K562 (cell line): ENCODE measurements around the gene WWTR1. TPM values are rescaled to one million over a fixed set of nuclear protein-coding genes. Genes with fewer than 3 reads are reported as not detected.

Source experiments
- ATAC-seq: fragments of 200-7000 bp; cut with Tn5 transposase; 3 replicates; pipeline ENCODE4 v1.9.1; 2020; ENCODE audit warnings: moderate library complexity
- BruUV-seq: library from RNA; stranded (reverse); fragments of 400-500 nt; replicated peaks from 2 replicates; lab custom pipeline; 2021; lab: Mats Ljungman, UMichigan
- CTCF ChIA-PET: fragments of 300-600 bp; formaldehyde crosslinking; extraction: SDS; loops from one replicate; lab custom pipeline; 2021; ENCODE audit warnings: low intra/inter-chr PET ratio; lab: Yijun Ruan, JAX
- POLR2A ChIA-PET: fragments of 300-600, 350-650 bp; sonication (Branson Sonifier 250); formaldehyde crosslinking; extraction: SDS; loops from one replicate; lab custom pipeline; 2021; ENCODE audit warnings: antibody characterized with exemption, inconsistent platforms; lab: Yijun Ruan, JAX
- DNase-seq, 4 experiments: peaks; one replicate each; pipeline versions ENCODE4 v3.0.0 to v3.0.0-alpha.2; 2011 to 2018; ENCODE audit warnings: low spot score in 3 of 4, mixed read lengths in 3 of 4; ENCODE audit errors: extremely low read depth in 1 of 4
- FAIRE-seq: peaks from 2 replicates; lab custom pipeline; 2011; peaks lifted over from hg19 to GRCh38; lab: Jason Lieb, UNC
- H2AFZ ChIP-seq: 2 replicates; pipeline ENCODE4 v1.6.0; 2011; ENCODE audit warnings: low read depth, low read length, control low read depth, inconsistent platforms
- H3K27ac ChIP-seq: fragments of 200-600 bp; 3 replicates; pipeline ENCODE4 v1.8.0; 2011; ENCODE audit warnings: low read depth, mild to moderate bottlenecking, control low read depth, inconsistent platforms, low read length, moderate library complexity, mixed read lengths; ENCODE audit errors: extremely low read depth
- H3K27me3 ChIP-seq, 2 experiments: fragments of 300-600 bp in 1 of 2; 2 replicates in 1 of 2; 3 replicates in 1 of 2; pipeline versions ENCODE4 v1.6.0 to v1.8.0; 2011; ENCODE audit warnings: inconsistent platforms in 2 of 2, low read length in 2 of 2, mild to moderate bottlenecking in 1 of 2, mixed read lengths in 1 of 2, moderate library complexity in 1 of 2; ENCODE audit not compliant: control insufficient read depth in 2 of 2, insufficient read depth in 2 of 2
- H3K36me3 ChIP-seq: fragments of 300-600 bp; 3 replicates; pipeline ENCODE4 v1.8.0; 2011; ENCODE audit warnings: mild to moderate bottlenecking, low read length, inconsistent platforms; ENCODE audit not compliant: control insufficient read depth, insufficient read depth
- H3K4me1 ChIP-seq, 2 experiments: fragments of 200-600 bp in 1 of 2; replicated peaks in 1 of 2; 2 replicates in 1 of 2; 3 replicates in 1 of 2; pipeline versions ENCODE4 v1.5.1 to v1.8.0; 2011; ENCODE audit warnings: inconsistent platforms in 2 of 2, low read length in 2 of 2, mild to moderate bottlenecking in 1 of 2, mixed read lengths in 1 of 2, moderate library complexity in 1 of 2; ENCODE audit not compliant: control insufficient read depth in 2 of 2, insufficient read depth in 2 of 2
- H3K4me2 ChIP-seq: 2 replicates; pipeline ENCODE4 v1.6.1; 2011; ENCODE audit warnings: low read length, control low read depth, inconsistent platforms, mixed read lengths; ENCODE audit not compliant: insufficient read depth
- H3K4me3 ChIP-seq: fragments of 200-600 bp; sonication (generic), shearing (Covaris generic); 2 replicates; pipeline ENCODE4 v1.5.1; 2016; ENCODE audit warnings: control low read depth, inconsistent platforms
- H3K79me2 ChIP-seq: fragments of 200-600 bp; 3 replicates; pipeline ENCODE4 v1.8.0; 2011; ENCODE audit warnings: low read length, inconsistent platforms; ENCODE audit not compliant: control insufficient read depth, insufficient read depth
- H3K9ac ChIP-seq, 2 experiments: 2 replicates each; pipeline versions ENCODE4 v1.6.0 to v1.6.1; 2011; ENCODE audit warnings: low read depth in 2 of 2, low read length in 2 of 2, control low read depth in 1 of 2, inconsistent platforms in 1 of 2, mild to moderate bottlenecking in 1 of 2, mixed read lengths in 1 of 2; ENCODE audit not compliant: insufficient read depth in 1 of 2
- H3K9me1 ChIP-seq: one replicate; pipeline ENCODE4 v1.6.0; 2011; ENCODE audit warnings: inconsistent platforms, mild to moderate bottlenecking, low read length, moderate library complexity; ENCODE audit not compliant: control insufficient read depth, insufficient read depth
- H3K9me3 ChIP-seq: replicated peaks from 2 replicates; pipeline ENCODE4 v1.5.1; 2011; ENCODE audit warnings: low read depth, low read length, inconsistent platforms; ENCODE audit not compliant: control insufficient read depth, insufficient read depth
- H4K20me1 ChIP-seq: replicated peaks from 2 replicates; pipeline ENCODE4 v1.6.1; 2011; ENCODE audit warnings: low read length, inconsistent platforms, mixed read lengths; ENCODE audit not compliant: control insufficient read depth, insufficient read depth
- CCNT2 ChIP-seq: IDR thresholded peaks from 2 replicates; pipeline ENCODE4 v1.6.1; 2011; ENCODE audit warnings: borderline replicate concordance, low read depth, mild to moderate bottlenecking, moderate library complexity, mixed read lengths, low read length; ENCODE audit not compliant: insufficient read length; ENCODE audit errors: extremely low read depth
- MYNN ChIP-seq, 2 experiments: sonication (generic); formaldehyde crosslinking in 1 of 2; IDR thresholded peaks; 2 replicates each; pipeline versions ENCODE4 v1.5.0 to v1.6.1; 2016 to 2020; ENCODE audit warnings: antibody characterized with exemption in 1 of 2, missing genetic modification reagents in 1 of 2
- NCOA2 ChIP-seq, 2 experiments: fragments of 450-650 bp; IDR thresholded peaks; 2 replicates each; pipeline ENCODE4 v1.6.1; 2018; ENCODE audit warnings: mild to moderate bottlenecking in 2 of 2, moderate library complexity in 1 of 2; ENCODE audit not compliant: partially characterized antibody in 2 of 2
- SAFB ChIP-seq: fragments of 200-400 bp; formaldehyde crosslinking; IDR thresholded peaks from 2 replicates; pipeline ENCODE4 v1.6.1; 2017; ENCODE audit warnings: low read depth, low read length, borderline replicate concordance
- WGBS: fragments of 100-300 bp; shearing (Covaris generic); methylation state at CpG from one replicate; pipeline ENCODE4 v1.1.6; 2016; ENCODE audit warnings: low coverage, mixed read lengths; ENCODE audit not compliant: insufficient coverage; ENCODE audit errors: missing lambda C conversion rate; 5-methylcytosine and 5-hydroxymethylcytosine counted together
- in situ Hi-C: fragments of 300-500 bp; cut with MboI; formaldehyde crosslinking; loops from 4 replicates; pipeline ENCODE4 v1.15.0; 2018; ENCODE audit warnings: inconsistent platforms, mixed read lengths
- intact Hi-C: fragments of 100-400 bp; cut with micrococcal nuclease; formaldehyde crosslinking; loops from 2 replicates; pipeline ENCODE4 v1.14.2; 2022
- polyA plus RNA-seq, 8 experiments: library from polyadenylated mRNA; depleted of rRNA in 4 of 8; stranded (reverse) in 5 of 8; unstranded in 3 of 8; fragments of >200 nt; fragmentation: Nextera tagmentation in 2 of 8; fragmentation: Illumina TruSeq in 1 of 8; extraction: Ambion mirVana in 2 of 8; extraction: Trizol in 1 of 8; gene quantifications; 2 replicates each; pipeline versions ENCODE4 v1.2.1 to v1.2.3, GENCODE V29; 2011 to 2014; ENCODE audit warnings: inconsistent platforms in 1 of 8, missing spikeins in 1 of 8
- total RNA-seq, 7 experiments: library from RNA; depleted of rRNA in 6 of 7; stranded (reverse); fragments of >200 nt in 6 of 7; fragmentation: Illumina TruSeq in 2 of 7; extraction: Trizol in 2 of 7; gene quantifications; 2 replicates each; pipeline versions ENCODE4 v1.2.1 to v1.2.3, GENCODE V29; 2011 to 2021; ENCODE audit warnings: low replicate concordance in 1 of 7
- TF ChIP-seq, protein P1 (sequence below): fragments of 250-450 bp; sonication (Bioruptor Pico); IDR thresholded peaks from 2 replicates; pipeline ENCODE4 v1.8.0; 2021; ENCODE audit warnings: moderate library complexity, mild to moderate bottlenecking, inconsistent platforms

WWTR1 gene
- total and polyA plus RNA-seq, 9 of the 15 experiments (the other 6 are each of a cell fraction or from before 2014, with no cell fraction given) = 0.04 to 1.5 (median 0.60) TPM

DNA sequence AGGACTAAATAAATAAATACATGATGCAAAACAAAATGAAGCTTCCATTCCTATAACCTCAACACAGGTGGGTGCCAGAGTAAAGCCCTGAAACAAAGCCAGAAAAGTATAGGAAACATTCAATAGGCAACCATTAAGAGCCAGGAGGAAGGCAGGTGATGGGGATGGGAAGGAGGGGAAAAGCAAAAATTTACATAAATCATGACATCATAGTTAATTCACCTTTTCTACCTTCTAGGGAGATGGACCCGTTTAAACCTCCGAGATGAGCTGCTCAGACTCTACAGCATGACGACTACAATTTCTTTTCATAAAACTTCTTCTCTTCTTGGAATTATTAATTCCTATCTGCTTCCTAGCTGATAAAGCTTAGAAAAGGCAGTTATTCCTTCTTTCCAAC lies 155.4 kb downstream of the WWTR1 start:
- Histone ChIP-seq H3K36me3 (no peaks in the 10 kb centered on the region), H3K79me2 (no peaks in the 10 kb centered on the region), H3K27ac (no peak overlapping the region), H3K27me3 (peaks cover 0 to 10% of the 10 kb centered on the region in 2 experiments; a peak in 2 of 5 replicates), H3K9me3 (no peaks in the 10 kb centered on the region), H3K4me1 (no peaks in the 10 kb centered on the region), H4K20me1 (no peaks in the 10 kb centered on the region; the same call in 1 of the 2 replicates), H3K4me2 (no peak overlapping the region), H3K9me1 (no peaks in the 10 kb centered on the region), H3K9ac (no peak overlapping the region), H3K4me3 (no peak overlapping the region), H2AFZ (no peak overlapping the region)
- CTCF ChIA-PET = no interaction called here
- POLR2A ChIA-PET = interaction anchor here (0.8 kb wide), 1 partner anchor 41 kb away, joined by 3 read pairs; no protein-coding TSS in a partner anchor
- intact Hi-C loops (no loop called here), in situ Hi-C loops (no loop called here)
- FAIRE-seq (no peak), DNase-seq (no peak), ATAC-seq (no peak)
- no peak for TF ChIP-seq CCNT2
- TF ChIP-seq MYNN (IDR thresholded peaks at IDR 0.05) = no peak
- no peak for TF ChIP-seq MYNN (CRISPR knock-in tag; IDR thresholded peaks at IDR 0.05)
- no TSS peak for BruUV-seq
- WGBS = 0% methylated on average over 3 of the region's 3 CpGs

DNA sequence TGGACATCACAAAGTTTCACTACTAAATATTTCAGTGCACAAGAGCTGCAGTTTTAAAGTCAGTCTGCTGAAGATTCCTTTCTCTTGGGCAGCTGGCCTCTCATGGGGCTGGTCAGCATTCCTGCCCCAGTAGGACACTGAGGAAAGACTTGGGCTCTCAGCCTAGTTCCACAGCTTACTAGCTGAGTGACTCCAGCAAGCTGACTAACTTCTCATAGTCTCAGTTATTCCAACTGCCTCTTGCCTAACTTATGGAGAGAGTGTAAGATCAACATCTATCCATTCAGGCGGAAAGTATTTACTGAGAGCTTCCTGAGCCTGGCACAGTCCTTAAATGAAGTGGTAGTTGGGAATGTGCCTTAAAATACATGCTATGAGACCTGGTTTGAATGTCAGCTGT lies 156.3 kb downstream of the WWTR1 start:
- H3K9ac ChIP-seq = no peak overlapping the region
- no peak overlapping the region for H2AFZ ChIP-seq
- intact Hi-C loops = no loop called here
- H3K79me2 ChIP-seq = no peaks in the 10 kb centered on the region
- H3K4me2 ChIP-seq = no peak overlapping the region
- POLR2A ChIA-PET = no interaction called here
- 0% methylated on average over 1 of the region's 1 CpG for WGBS
- DNase-seq (no peak), FAIRE-seq (no peak), ATAC-seq (no peak)
- no peaks in the 10 kb centered on the region for H3K4me1 ChIP-seq
- H3K4me3 ChIP-seq = no peak overlapping the region
- CTCF ChIA-PET = no interaction called here
- no peak overlapping the region for H3K27ac ChIP-seq
- H3K9me1 ChIP-seq = no peaks in the 10 kb centered on the region
- in situ Hi-C loops = no loop called here
- H3K9me3 ChIP-seq = no peaks in the 10 kb centered on the region
- BruUV-seq = no TSS peak
- TF ChIP-seq NCOA2 (IDR thresholded peaks at IDR 0.05; ENCODE audit: partially characterized antibody in 2 of 2) (no peak), SAFB (no peak)
- TF ChIP-seq, protein P1, sequence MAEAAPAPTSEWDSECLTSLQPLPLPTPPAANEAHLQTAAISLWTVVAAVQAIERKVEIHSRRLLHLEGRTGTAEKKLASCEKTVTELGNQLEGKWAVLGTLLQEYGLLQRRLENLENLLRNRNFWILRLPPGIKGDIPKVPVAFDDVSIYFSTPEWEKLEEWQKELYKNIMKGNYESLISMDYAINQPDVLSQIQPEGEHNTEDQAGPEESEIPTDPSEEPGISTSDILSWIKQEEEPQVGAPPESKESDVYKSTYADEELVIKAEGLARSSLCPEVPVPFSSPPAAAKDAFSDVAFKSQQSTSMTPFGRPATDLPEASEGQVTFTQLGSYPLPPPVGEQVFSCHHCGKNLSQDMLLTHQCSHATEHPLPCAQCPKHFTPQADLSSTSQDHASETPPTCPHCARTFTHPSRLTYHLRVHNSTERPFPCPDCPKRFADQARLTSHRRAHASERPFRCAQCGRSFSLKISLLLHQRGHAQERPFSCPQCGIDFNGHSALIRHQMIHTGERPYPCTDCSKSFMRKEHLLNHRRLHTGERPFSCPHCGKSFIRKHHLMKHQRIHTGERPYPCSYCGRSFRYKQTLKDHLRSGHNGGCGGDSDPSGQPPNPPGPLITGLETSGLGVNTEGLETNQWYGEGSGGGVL (CRISPR knock-in tag) = no peak
- TF ChIP-seq, all 486 proteins: peak for 0
- H3K36me3 ChIP-seq = no peaks in the 10 kb centered on the region
- no peaks in the 10 kb centered on the region; the same call in 1 of the 2 replicates for H4K20me1 ChIP-seq
- peaks cover 0 to 4% of the 10 kb centered on the region in 2 experiments; a peak in 3 of 5 replicates for H3K27me3 ChIP-seq
